H1 (cell line): ENCODE results near the gene SNED1. TPM values are rescaled to one million over a fixed set of nuclear protein-coding genes. Genes with fewer than 3 reads are reported as not detected.
A peak's percentile ranks its signal among the peaks of the same experiment; 100 is the strongest.

ENCODE experiments used
- CTCF ChIA-PET: fragments of 300-600 bp; sonication (Branson Sonifier 250); formaldehyde crosslinking; loops from one replicate; lab custom pipeline; 2021; ENCODE audit not compliant: partially characterized antibody; lab: Charles Lee
- POLR2A ChIA-PET: fragments of 300-600 bp; sonication (Branson Sonifier 250); formaldehyde crosslinking; loops from one replicate; lab custom pipeline; 2021; ENCODE audit warnings: inconsistent platforms; ENCODE audit not compliant: partially characterized antibody; lab: Charles Lee
- DNase-seq, 2 experiments: peaks; one replicate each; pipeline versions ENCODE4 v3.0.0 to v3.0.0-alpha.2; 2010 to 2022; ENCODE audit warnings: low spot score in 2 of 2, low read depth in 1 of 2, mixed read lengths in 1 of 2
- FAIRE-seq: peaks from 2 replicates; lab custom pipeline; 2011; peaks lifted over from hg19 to GRCh38; lab: Jason Lieb, UNC
- H2AFZ ChIP-seq: 2 replicates; pipeline ENCODE4 v1.8.1; 2012; ENCODE audit warnings: low read length, inconsistent platforms
- H2AK5ac ChIP-seq: 2 replicates; pipeline ENCODE4 v1.6.1; 2013; ENCODE audit warnings: low read depth, low read length
- H2BK120ac ChIP-seq: replicated peaks from 2 replicates; pipeline ENCODE3; 2013; ENCODE audit warnings: low read depth, low read length, inconsistent platforms
- H2BK12ac ChIP-seq: 2 replicates; pipeline ENCODE4 v1.6.1; 2013; ENCODE audit warnings: low read depth, low read length
- H2BK15ac ChIP-seq: 2 replicates; pipeline ENCODE4 v1.6.1; 2013; ENCODE audit warnings: low read length
- H2BK20ac ChIP-seq: 2 replicates; pipeline ENCODE4 v1.6.1; 2013; ENCODE audit warnings: low read length
- H2BK5ac ChIP-seq: 2 replicates; pipeline ENCODE4 v1.6.1; 2013; ENCODE audit warnings: low read depth, low read length
- H3K14ac ChIP-seq: 2 replicates; pipeline ENCODE4 v1.6.1; 2013; ENCODE audit warnings: inconsistent platforms; ENCODE audit not compliant: insufficient read length
- H3K18ac ChIP-seq: 2 replicates; pipeline ENCODE4 v1.6.1; 2013; ENCODE audit warnings: low read length; ENCODE audit errors: extremely low read depth
- H3K23ac ChIP-seq: 2 replicates; pipeline ENCODE4 v1.6.1; 2013; ENCODE audit warnings: inconsistent platforms; ENCODE audit not compliant: insufficient read length
- H3K23me2 ChIP-seq: 2 replicates; pipeline ENCODE4 v1.6.1; 2013; ENCODE audit warnings: low read depth, low read length
- H3K27ac ChIP-seq: 2 replicates; pipeline ENCODE4 v1.6.1; 2011; ENCODE audit warnings: low read depth, low read length, inconsistent platforms
- H3K27me3 ChIP-seq, 4 experiments: replicated peaks in 1 of 4; 1 replicate in 1 of 4; 2 replicates in 3 of 4; pipeline versions ENCODE4 v1.6.1 to v1.8.1; 2011 to 2013; ENCODE audit warnings: low read length in 3 of 4, mild to moderate bottlenecking in 3 of 4, inconsistent platforms in 2 of 4, mixed read lengths in 2 of 4, moderate library complexity in 1 of 4; ENCODE audit not compliant: control insufficient read depth in 3 of 4, insufficient read depth in 3 of 4; ENCODE audit errors: extremely low read depth in 1 of 4
- H3K36me3 ChIP-seq, 4 experiments: 2 replicates each; pipeline versions ENCODE4 v1.6.1 to v1.8.1; 2011 to 2013; ENCODE audit warnings: mild to moderate bottlenecking in 4 of 4, low read length in 3 of 4, moderate library complexity in 2 of 4, control low read depth in 1 of 4, inconsistent platforms in 1 of 4; ENCODE audit not compliant: insufficient read depth in 4 of 4, control insufficient read depth in 2 of 4
- H3K4ac ChIP-seq: replicated peaks from 2 replicates; pipeline ENCODE3; 2013; ENCODE audit warnings: low read length, low read depth, mixed read lengths, inconsistent platforms; ENCODE audit not compliant: insufficient read length
- H3K4me1 ChIP-seq, 4 experiments: replicated peaks in 1 of 4; 1 replicate in 1 of 4; 2 replicates in 3 of 4; pipeline versions ENCODE4 v1.6.1 to v1.8.1; 2011 to 2013; ENCODE audit warnings: low read length in 3 of 4, inconsistent platforms in 2 of 4, mixed read lengths in 1 of 4; ENCODE audit not compliant: insufficient read depth in 4 of 4, control insufficient read depth in 3 of 4
- H3K4me2 ChIP-seq, 2 experiments: 2 replicates each; pipeline versions ENCODE4 v1.6.1 to v1.8.1; 2011 to 2013; ENCODE audit warnings: low read depth in 2 of 2, low read length in 2 of 2, control low read depth in 1 of 2, inconsistent platforms in 1 of 2, mild to moderate bottlenecking in 1 of 2; ENCODE audit not compliant: insufficient read depth in 1 of 2
- H3K4me3 ChIP-seq, 4 experiments: fragments of 200-600, 300-600 bp in 1 of 4; sonication (generic), shearing (Covaris generic), sonication (Bioruptor Twin) in 1 of 4; 2 replicates each; pipeline versions ENCODE4 v1.5.1 to v1.8.1; 2011 to 2016; ENCODE audit warnings: low read length in 4 of 4, low read depth in 3 of 4, control low read depth in 2 of 4, inconsistent platforms in 2 of 4, mild to moderate bottlenecking in 2 of 4, mixed read lengths in 1 of 4, moderate library complexity in 1 of 4; ENCODE audit not compliant: insufficient read depth in 2 of 4; ENCODE audit errors: extremely low read depth in 1 of 4
- H3K56ac ChIP-seq: replicated peaks from 2 replicates; pipeline ENCODE3; 2013; ENCODE audit warnings: low read depth, mild to moderate bottlenecking, mixed read lengths, low read length, inconsistent platforms; ENCODE audit not compliant: insufficient read length
- H3K79me1 ChIP-seq: 2 replicates; pipeline ENCODE4 v1.6.1; 2013; ENCODE audit warnings: low read depth, low read length, control low read depth
- H3K79me2 ChIP-seq, 2 experiments: 2 replicates each; pipeline versions ENCODE4 v1.6.1 to v1.8.1; 2012 to 2013; ENCODE audit warnings: low read length in 2 of 2, mild to moderate bottlenecking in 2 of 2, inconsistent platforms in 1 of 2; ENCODE audit not compliant: insufficient read depth in 2 of 2, control insufficient read depth in 1 of 2
- H3K9ac ChIP-seq, 4 experiments: replicated peaks in 1 of 4; 1 replicate in 1 of 4; 2 replicates in 3 of 4; pipeline versions ENCODE4 v1.6.1 to v1.8.1; 2011 to 2013; ENCODE audit warnings: low read depth in 3 of 4, low read length in 3 of 4, control low read depth in 2 of 4, mild to moderate bottlenecking in 2 of 4, moderate library complexity in 2 of 4, inconsistent platforms in 1 of 4; ENCODE audit errors: extremely low read depth in 1 of 4
- H3K9me3 ChIP-seq, 2 experiments: 2 replicates each; pipeline versions ENCODE4 v1.6.1 to v1.8.1; 2012 to 2013; ENCODE audit warnings: mild to moderate bottlenecking in 2 of 2, moderate library complexity in 2 of 2, control low read depth in 1 of 2, inconsistent platforms in 1 of 2, low read depth in 1 of 2, low read length in 1 of 2, mixed read lengths in 1 of 2; ENCODE audit not compliant: insufficient read depth in 2 of 2
- H4K20me1 ChIP-seq, 2 experiments: replicated peaks in 1 of 2; 2 replicates each; pipeline versions ENCODE3 to v1.8.1; 2011 to 2013; ENCODE audit warnings: inconsistent platforms in 2 of 2, low read length in 2 of 2, mild to moderate bottlenecking in 1 of 2; ENCODE audit not compliant: insufficient read depth in 2 of 2, control insufficient read depth in 1 of 2
- H4K5ac ChIP-seq: 2 replicates; pipeline ENCODE4 v1.6.1; 2013; ENCODE audit warnings: low read length, low read depth, mixed read lengths, inconsistent platforms; ENCODE audit not compliant: insufficient read length
- H4K8ac ChIP-seq: 2 replicates; pipeline ENCODE4 v1.8.0; 2013; ENCODE audit warnings: mild to moderate bottlenecking, moderate library complexity, low read length, inconsistent platforms; ENCODE audit not compliant: insufficient read depth; ENCODE audit errors: extremely low read depth
- H4K91ac ChIP-seq: replicated peaks from 2 replicates; pipeline ENCODE3; 2013; ENCODE audit warnings: low read length, mixed read lengths, inconsistent platforms; ENCODE audit not compliant: insufficient read length
- CREB1 ChIP-seq: IDR thresholded peaks from 2 replicates; pipeline ENCODE4 v1.6.1; 2012; ENCODE audit warnings: inconsistent platforms
- HDAC2 ChIP-seq, 2 experiments: fragments of 300-600 bp in 1 of 2; sonication (generic) in 1 of 2; IDR thresholded peaks; 2 replicates each; pipeline ENCODE4 v1.6.1; 2011 to 2012; ENCODE audit warnings: low read depth in 2 of 2, low read length in 2 of 2, mild to moderate bottlenecking in 2 of 2, moderate library complexity in 2 of 2, borderline replicate concordance in 1 of 2, inconsistent platforms in 1 of 2
- KDM5A ChIP-seq: fragments of 200-600 bp; IDR thresholded peaks from 2 replicates; pipeline ENCODE4 v1.7.1; 2012; ENCODE audit warnings: mild to moderate bottlenecking, low read length, inconsistent platforms, mixed read lengths
- POU5F1 ChIP-seq: IDR thresholded peaks from 2 replicates; pipeline ENCODE4 v1.6.1; 2011; ENCODE audit warnings: low read depth, mild to moderate bottlenecking, low read length, moderate library complexity
- RAD21 ChIP-seq, 2 experiments: IDR thresholded peaks in 1 of 2; conservative IDR thresholded peaks in 1 of 2; 2 replicates each; pipeline ENCODE4 v1.6.1; 2011; ENCODE audit warnings: low read depth in 2 of 2, low read length in 2 of 2, improper control_type of control experiment in 1 of 2, inconsistent platforms in 1 of 2, mild to moderate bottlenecking in 1 of 2, moderate library complexity in 1 of 2
- RFX5 ChIP-seq: IDR thresholded peaks from 2 replicates; pipeline ENCODE4 v1.6.1; 2011; ENCODE audit warnings: low read depth, low read length, improper control_type of control experiment, borderline replicate concordance
- SP4 ChIP-seq: IDR thresholded peaks from 2 replicates; pipeline ENCODE4 v1.6.1; 2012; ENCODE audit warnings: low read length, inconsistent platforms
- TAF7 ChIP-seq: optimal IDR thresholded peaks from 2 replicates; pipeline ENCODE3; 2011; ENCODE audit warnings: low read depth, mild to moderate bottlenecking, inconsistent platforms, low read length, moderate library complexity, borderline replicate concordance
- ZNF274 ChIP-seq: IDR thresholded peaks from 2 replicates; pipeline ENCODE4 v1.7.0; 2012; ENCODE audit warnings: low read length, borderline replicate concordance; ENCODE audit errors: extremely low read depth
- WGBS, 2 experiments: shearing (Covaris generic) in 1 of 2; methylation state at CpG; one replicate each; pipeline versions ENCODE4 v1.1.6 to v1.1.7; 2013 to 2015; ENCODE audit warnings: low lambda C conversion rate in 2 of 2, mixed read lengths in 2 of 2, inconsistent platforms in 1 of 2, low coverage in 1 of 2, missing lambda C conversion rate in 1 of 2; ENCODE audit not compliant: insufficient replicate concordance in 2 of 2, insufficient coverage in 1 of 2, insufficient read length in 1 of 2; ENCODE audit errors: extremely low coverage in 1 of 2, missing lambda C conversion rate in 1 of 2; 5-methylcytosine and 5-hydroxymethylcytosine counted together
- polyA plus RNA-seq, 7 experiments: library from polyadenylated mRNA; depleted of rRNA in 3 of 7; stranded (reverse) in 5 of 7; unstranded in 2 of 7; fragments of >200 nt in 5 of 7; fragments of 200-250 nt in 2 of 7; gene quantifications; 1 replicate in 5 of 7; 2 replicates in 1 of 7; 4 replicates in 1 of 7; pipeline versions ENCODE4 v1.2.1 to v1.2.3, GENCODE V29; 2011 to 2013; ENCODE audit warnings: missing spikeins in 2 of 7, mixed read lengths in 2 of 7
- total RNA-seq: library from RNA; stranded (reverse); fragmentation: NEBNext Ultra II Directional; extraction: Animal tissue kit (Norgen Biotek cat#: 25700); gene quantifications from 2 replicates; pipeline ENCODE4 v1.2.1, GENCODE V29; 2021
- TF ChIP-seq, protein P1 (sequence below): IDR thresholded peaks from 2 replicates; pipeline ENCODE4 v1.6.1; 2011; ENCODE audit warnings: low read length, improper control_type of control experiment
- TF ChIP-seq, protein P2 (sequence below): IDR thresholded peaks from 2 replicates; pipeline ENCODE4 v1.6.1; 2011; ENCODE audit warnings: low read depth, mild to moderate bottlenecking, low read length; ENCODE audit not compliant: insufficient read depth

The SNED1 gene
- total and polyA plus RNA-seq, 2 of the 8 experiments (the other 6 are each of a cell fraction or from before 2014, with no cell fraction given) = 1.9 TPM

DNA sequence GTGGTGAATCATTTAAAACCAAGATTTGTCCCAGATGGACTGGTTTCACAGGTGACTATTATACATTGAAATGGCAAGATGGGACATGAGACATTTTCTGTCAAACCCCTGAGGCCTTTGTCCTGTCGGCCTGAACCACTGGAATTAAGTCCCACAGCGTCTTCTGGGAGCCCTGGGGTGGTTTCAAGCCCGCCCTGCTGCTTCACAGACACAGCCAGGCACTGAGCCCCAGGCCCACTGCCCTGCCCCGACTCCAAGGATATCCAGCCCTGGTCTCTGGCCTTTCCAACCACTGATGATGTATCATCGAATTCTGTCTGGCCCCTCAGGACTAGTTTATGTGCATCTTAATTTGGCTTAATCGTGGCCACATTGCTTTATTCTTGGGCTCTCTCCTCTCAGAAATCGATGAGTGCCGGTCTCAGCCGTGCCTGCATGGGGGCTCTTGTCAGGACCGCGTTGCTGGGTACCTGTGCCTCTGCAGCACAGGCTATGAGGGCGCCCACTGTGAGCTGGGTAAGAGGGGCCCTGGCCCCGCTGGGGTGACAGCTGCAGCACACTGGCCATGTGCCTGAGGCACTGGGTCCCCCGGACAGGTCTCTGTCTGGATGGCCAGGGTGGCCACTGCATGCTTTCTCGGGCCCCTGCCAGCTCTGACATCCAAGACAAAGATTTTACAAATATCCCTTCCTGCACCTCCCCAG is 64.1 kb downstream of the SNED1 start:
- H2BK12ac ChIP-seq = no peak overlapping the region
- H3K4me1 ChIP-seq = peaks cover 0 to 9% (median 2%) of the 10 kb centered on the region in 4 experiments; a peak in 3 of 7 replicates
- no peak overlapping the region for H3K23ac ChIP-seq
- no peaks in the 10 kb centered on the region for H3K79me2 ChIP-seq
- CTCF ChIA-PET = interaction anchor here (1.6 to 2.1 kb wide), 2 partner anchors 9 to 16 kb away, joined by 5 to 7 read pairs; no protein-coding TSS in a partner anchor
- no peak overlapping the region for H3K27ac ChIP-seq
- H3K4me2 ChIP-seq = no peak overlapping the region
- H2AFZ ChIP-seq = no peak overlapping the region
- no peak for FAIRE-seq
- H3K23me2 ChIP-seq = no peaks in the 10 kb centered on the region
- no peak for DNase-seq
- no peak overlapping the region for H2BK20ac ChIP-seq
- H3K9ac ChIP-seq = no peak overlapping the region
- no peak overlapping the region for H4K91ac ChIP-seq
- H2AK5ac ChIP-seq = no peak overlapping the region
- H3K79me1 ChIP-seq = no peaks in the 10 kb centered on the region
- no peak overlapping the region for H3K14ac ChIP-seq
- H4K5ac ChIP-seq = no peak overlapping the region
- 77% methylated on average over 14 of the region's 15 CpGs; no CpG with 5 or more reads in 1 of the 2 experiments for WGBS, 2 experiments
- no peak overlapping the region for H3K4ac ChIP-seq
- H2BK15ac ChIP-seq = peak overlapping the region; percentile 29; the same call in 1 of the 2 replicates
- H3K18ac ChIP-seq = no peak overlapping the region
- H4K20me1 ChIP-seq = no peaks in the 10 kb centered on the region
- H2BK120ac ChIP-seq = no peak overlapping the region
- no peak overlapping the region for H3K56ac ChIP-seq
- POLR2A ChIA-PET = no interaction called here
- H3K27me3 ChIP-seq = no peaks in the 10 kb centered on the region
- no peak overlapping the region for H4K8ac ChIP-seq
- H3K4me3 ChIP-seq = no peak overlapping the region
- no peaks in the 10 kb centered on the region for H3K9me3 ChIP-seq
- H3K36me3 ChIP-seq = no peaks in the 10 kb centered on the region
- H2BK5ac ChIP-seq = no peak overlapping the region
- TF ChIP-seq KDM5A = no peak
- no peak for TF ChIP-seq HDAC2 (IDR thresholded peaks at IDR 0.05; ENCODE audit: borderline replicate concordance in 1 of 2, low read depth in 2 of 2, low read length in 2 of 2)
- TF ChIP-seq POU5F1 = no peak
- no peak for TF ChIP-seq RFX5
- TF ChIP-seq, protein P1, sequence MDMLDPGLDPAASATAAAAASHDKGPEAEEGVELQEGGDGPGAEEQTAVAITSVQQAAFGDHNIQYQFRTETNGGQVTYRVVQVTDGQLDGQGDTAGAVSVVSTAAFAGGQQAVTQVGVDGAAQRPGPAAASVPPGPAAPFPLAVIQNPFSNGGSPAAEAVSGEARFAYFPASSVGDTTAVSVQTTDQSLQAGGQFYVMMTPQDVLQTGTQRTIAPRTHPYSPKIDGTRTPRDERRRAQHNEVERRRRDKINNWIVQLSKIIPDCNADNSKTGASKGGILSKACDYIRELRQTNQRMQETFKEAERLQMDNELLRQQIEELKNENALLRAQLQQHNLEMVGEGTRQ = no peak
- TF ChIP-seq, protein P2, sequence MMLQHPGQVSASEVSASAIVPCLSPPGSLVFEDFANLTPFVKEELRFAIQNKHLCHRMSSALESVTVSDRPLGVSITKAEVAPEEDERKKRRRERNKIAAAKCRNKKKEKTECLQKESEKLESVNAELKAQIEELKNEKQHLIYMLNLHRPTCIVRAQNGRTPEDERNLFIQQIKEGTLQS = no peak
- TF ChIP-seq CREB1 = no peak
- no peak for TF ChIP-seq SP4
- no peak for TF ChIP-seq RAD21 (IDR thresholded peaks at IDR 0.05 in 1 of 2, conservative IDR thresholded peaks at IDR 0.05 in 1 of 2; ENCODE audit: low read depth in 2 of 2, low read length in 2 of 2)
- no peak for TF ChIP-seq ZNF274
- no peak for TF ChIP-seq TAF7
